ENCODE results near the gene OSBPL6. TPM values are rescaled to one million over a fixed set of nuclear protein-coding genes. Genes with fewer than 3 reads are reported as not detected.

Gene OSBPL6
- total and polyA plus RNA-seq, 10 of the 15 experiments (the other 5 are each of a cell fraction or from before 2014, with no cell fraction given), result 0.01 to 0.08 (median 0.03) TPM; not detected in 5

- TF ChIP-seq BCL3 (IDR thresholded peaks at IDR 0.05; ENCODE audit: borderline replicate concordance, insufficient read depth, low read depth, low read length, poor library complexity, severe bottlenecking) (no peak), CHD4 (IDR thresholded peaks at IDR 0.05) (no peak), EP300 (IDR thresholded peaks at IDR 0.05; ENCODE audit: borderline replicate concordance in 1 of 2, control insufficient read depth in 1 of 2, low read depth in 2 of 2, low read length in 2 of 2) (peak in 1 of 2 experiments; percentile 56; a peak in 2 of 4 replicates), MXI1 (IDR thresholded peaks at IDR 0.05; ENCODE audit: low read depth, low read length) (no peak), ZBTB33 (IDR thresholded peaks at IDR 0.05) (no peak), CBX5 (IDR thresholded peaks at IDR 0.05; ENCODE audit: low read depth) (no peak), SKIL (IDR thresholded peaks at IDR 0.05; ENCODE audit: low read depth, poor library complexity, severe bottlenecking) (no peak), BCLAF1 (IDR thresholded peaks at IDR 0.05) (no peak), BRCA1 (IDR thresholded peaks at IDR 0.05; ENCODE audit: low read depth, low read length) (no peak), HDGF (IDR thresholded peaks at IDR 0.05) (no peak), KLF5 (IDR thresholded peaks at IDR 0.05; ENCODE audit: partially characterized antibody) (no peak), POLR2AphosphoS2 (IDR thresholded peaks at IDR 0.05; ENCODE audit: low read depth, low read length) (no peak; the same call in 1 of the 2 replicates), CHD2 (IDR thresholded peaks at IDR 0.05; ENCODE audit: borderline replicate concordance, low read depth, low read length) (no peak)
- TF ChIP-seq, protein P1, sequence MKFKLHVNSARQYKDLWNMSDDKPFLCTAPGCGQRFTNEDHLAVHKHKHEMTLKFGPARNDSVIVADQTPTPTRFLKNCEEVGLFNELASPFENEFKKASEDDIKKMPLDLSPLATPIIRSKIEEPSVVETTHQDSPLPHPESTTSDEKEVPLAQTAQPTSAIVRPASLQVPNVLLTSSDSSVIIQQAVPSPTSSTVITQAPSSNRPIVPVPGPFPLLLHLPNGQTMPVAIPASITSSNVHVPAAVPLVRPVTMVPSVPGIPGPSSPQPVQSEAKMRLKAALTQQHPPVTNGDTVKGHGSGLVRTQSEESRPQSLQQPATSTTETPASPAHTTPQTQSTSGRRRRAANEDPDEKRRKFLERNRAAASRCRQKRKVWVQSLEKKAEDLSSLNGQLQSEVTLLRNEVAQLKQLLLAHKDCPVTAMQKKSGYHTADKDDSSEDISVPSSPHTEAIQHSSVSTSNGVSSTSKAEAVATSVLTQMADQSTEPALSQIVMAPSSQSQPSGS (IDR thresholded peaks at IDR 0.05; ENCODE audit: low read length), result no peak
- TF ChIP-seq, protein P2, sequence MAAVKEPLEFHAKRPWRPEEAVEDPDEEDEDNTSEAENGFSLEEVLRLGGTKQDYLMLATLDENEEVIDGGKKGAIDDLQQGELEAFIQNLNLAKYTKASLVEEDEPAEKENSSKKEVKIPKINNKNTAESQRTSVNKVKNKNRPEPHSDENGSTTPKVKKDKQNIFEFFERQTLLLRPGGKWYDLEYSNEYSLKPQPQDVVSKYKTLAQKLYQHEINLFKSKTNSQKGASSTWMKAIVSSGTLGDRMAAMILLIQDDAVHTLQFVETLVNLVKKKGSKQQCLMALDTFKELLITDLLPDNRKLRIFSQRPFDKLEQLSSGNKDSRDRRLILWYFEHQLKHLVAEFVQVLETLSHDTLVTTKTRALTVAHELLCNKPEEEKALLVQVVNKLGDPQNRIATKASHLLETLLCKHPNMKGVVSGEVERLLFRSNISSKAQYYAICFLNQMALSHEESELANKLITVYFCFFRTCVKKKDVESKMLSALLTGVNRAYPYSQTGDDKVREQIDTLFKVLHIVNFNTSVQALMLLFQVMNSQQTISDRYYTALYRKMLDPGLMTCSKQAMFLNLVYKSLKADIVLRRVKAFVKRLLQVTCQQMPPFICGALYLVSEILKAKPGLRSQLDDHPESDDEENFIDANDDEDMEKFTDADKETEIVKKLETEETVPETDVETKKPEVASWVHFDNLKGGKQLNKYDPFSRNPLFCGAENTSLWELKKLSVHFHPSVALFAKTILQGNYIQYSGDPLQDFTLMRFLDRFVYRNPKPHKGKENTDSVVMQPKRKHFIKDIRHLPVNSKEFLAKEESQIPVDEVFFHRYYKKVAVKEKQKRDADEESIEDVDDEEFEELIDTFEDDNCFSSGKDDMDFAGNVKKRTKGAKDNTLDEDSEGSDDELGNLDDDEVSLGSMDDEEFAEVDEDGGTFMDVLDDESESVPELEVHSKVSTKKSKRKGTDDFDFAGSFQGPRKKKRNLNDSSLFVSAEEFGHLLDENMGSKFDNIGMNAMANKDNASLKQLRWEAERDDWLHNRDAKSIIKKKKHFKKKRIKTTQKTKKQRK (IDR thresholded peaks at IDR 0.05; ENCODE audit: low read depth, low read length), result no peak
Observed at GRCh38 chr2:178450524-178450773, 256.1 kb downstream of the OSBPL6 start (continued).
